ENCODE data around the gene CCNY.

DNA sequence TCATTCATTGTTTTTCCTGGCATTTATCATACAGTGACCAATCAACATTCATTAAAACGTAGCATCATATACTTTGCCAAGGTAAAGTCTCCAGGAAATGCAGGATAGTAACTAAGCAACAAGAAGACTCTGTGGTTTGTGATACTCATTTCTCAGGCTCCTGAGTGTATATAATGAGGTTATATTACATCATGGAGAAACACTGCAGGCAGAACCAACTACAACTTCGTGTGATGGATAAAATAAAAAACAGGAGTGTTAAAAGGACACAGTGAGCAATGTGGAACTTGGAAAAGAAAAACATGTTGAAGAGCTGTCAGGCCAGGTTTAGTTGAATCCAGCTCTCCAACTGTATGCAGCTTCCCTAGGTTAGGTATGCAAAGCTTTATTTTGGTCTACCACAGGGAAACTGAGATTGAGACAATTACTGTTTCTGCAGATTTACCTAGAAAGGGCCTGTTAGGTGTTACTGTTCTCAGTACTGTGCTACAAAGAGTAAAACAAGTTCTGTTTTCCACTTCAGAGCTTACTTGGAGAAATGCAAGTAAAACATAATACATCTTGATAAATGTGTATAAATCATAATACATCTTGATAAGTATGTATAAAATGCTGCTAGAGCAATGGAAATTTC, 7.8 kb upstream of the CCNY start:
- TF ChIP-seq, protein P1, sequence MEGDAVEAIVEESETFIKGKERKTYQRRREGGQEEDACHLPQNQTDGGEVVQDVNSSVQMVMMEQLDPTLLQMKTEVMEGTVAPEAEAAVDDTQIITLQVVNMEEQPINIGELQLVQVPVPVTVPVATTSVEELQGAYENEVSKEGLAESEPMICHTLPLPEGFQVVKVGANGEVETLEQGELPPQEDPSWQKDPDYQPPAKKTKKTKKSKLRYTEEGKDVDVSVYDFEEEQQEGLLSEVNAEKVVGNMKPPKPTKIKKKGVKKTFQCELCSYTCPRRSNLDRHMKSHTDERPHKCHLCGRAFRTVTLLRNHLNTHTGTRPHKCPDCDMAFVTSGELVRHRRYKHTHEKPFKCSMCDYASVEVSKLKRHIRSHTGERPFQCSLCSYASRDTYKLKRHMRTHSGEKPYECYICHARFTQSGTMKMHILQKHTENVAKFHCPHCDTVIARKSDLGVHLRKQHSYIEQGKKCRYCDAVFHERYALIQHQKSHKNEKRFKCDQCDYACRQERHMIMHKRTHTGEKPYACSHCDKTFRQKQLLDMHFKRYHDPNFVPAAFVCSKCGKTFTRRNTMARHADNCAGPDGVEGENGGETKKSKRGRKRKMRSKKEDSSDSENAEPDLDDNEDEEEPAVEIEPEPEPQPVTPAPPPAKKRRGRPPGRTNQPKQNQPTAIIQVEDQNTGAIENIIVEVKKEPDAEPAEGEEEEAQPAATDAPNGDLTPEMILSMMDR (IDR thresholded peaks at IDR 0.05) = no peak
- TF ChIP-seq POLR2A (IDR thresholded peaks at IDR 0.05) = no peak
